ENCODE measurements around the gene TTYH3. TPM values are rescaled to one million over a fixed set of nuclear protein-coding genes. Genes with fewer than 3 reads are reported as not detected.

Gene TTYH3
- total RNA-seq, 2 donors from 2014 or later = 145 to 152 TPM

DNA sequence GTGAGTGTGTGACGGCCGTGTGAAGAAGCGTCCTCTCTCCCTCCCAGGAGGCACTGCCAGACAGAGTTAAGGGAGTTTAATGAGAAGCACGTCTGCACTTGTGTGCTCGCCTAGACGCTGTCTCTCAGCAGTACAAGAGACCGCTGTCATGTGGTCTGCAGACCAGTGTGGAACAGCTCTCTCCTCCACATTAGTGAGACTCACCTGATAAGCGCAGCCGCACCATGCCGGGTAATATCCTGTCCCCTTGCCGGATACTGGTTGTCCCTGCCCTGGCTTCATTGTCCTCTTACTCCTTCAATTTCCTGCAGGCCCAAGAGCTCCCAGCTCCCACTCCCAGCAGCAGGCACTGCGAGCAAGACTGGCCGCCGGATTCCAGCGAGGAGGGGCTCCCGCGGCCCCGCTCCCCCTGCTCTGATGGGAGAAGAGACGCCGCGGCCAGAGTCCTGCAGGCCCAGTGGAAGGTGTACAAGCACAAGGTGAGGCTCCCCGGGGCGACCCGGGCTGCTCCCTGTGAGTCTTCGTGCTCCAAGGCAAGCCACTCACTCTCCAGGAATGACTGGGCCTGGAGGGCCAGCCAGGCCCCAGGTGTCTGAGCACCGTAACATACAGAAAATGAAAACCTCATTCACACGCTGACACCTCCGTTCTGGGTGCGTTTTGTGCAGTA is 33.5 kb upstream of the TTYH3 start:
- TF ChIP-seq, protein P1, sequence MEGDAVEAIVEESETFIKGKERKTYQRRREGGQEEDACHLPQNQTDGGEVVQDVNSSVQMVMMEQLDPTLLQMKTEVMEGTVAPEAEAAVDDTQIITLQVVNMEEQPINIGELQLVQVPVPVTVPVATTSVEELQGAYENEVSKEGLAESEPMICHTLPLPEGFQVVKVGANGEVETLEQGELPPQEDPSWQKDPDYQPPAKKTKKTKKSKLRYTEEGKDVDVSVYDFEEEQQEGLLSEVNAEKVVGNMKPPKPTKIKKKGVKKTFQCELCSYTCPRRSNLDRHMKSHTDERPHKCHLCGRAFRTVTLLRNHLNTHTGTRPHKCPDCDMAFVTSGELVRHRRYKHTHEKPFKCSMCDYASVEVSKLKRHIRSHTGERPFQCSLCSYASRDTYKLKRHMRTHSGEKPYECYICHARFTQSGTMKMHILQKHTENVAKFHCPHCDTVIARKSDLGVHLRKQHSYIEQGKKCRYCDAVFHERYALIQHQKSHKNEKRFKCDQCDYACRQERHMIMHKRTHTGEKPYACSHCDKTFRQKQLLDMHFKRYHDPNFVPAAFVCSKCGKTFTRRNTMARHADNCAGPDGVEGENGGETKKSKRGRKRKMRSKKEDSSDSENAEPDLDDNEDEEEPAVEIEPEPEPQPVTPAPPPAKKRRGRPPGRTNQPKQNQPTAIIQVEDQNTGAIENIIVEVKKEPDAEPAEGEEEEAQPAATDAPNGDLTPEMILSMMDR (conservative IDR thresholded peaks at IDR 0.05) = no peak
- Histone ChIP-seq H3K9me3 (ENCODE audit: control insufficient read depth, low read length) (no peaks in the 10 kb centered on the region), H3K27ac (ENCODE audit: low read depth, low read length) (peak overlapping the region; percentile 84), H3K4me1 (ENCODE audit: control insufficient read depth, insufficient read depth, low read length) (no peaks in the 10 kb centered on the region), H3K4me3 (ENCODE audit: low read length) (no peak overlapping the region), H3K27me3 (ENCODE audit: control insufficient read depth, insufficient read depth, low read length, poor library complexity, severe bottlenecking) (no peaks in the 10 kb centered on the region), H3K36me3 (ENCODE audit: control insufficient read depth, insufficient read depth, low read length) (peaks cover 28% of the 10 kb centered on the region), H3K9ac (ENCODE audit: extremely low read depth, low read length, poor library complexity, severe bottlenecking) (no peak overlapping the region)
- Mint-ChIP-seq H3K36me3 (ENCODE audit: low read depth) (peaks cover 49% of the 10 kb centered on the region), H3K4me3 (no peak overlapping the region), H3K27me3 (ENCODE audit: insufficient read depth) (no peaks in the 10 kb centered on the region), H3K9me3 (no peaks in the 10 kb centered on the region), H3K4me1 (peaks cover 2% of the 10 kb centered on the region), H3K27ac (no peak overlapping the region)
- 91 to 94% methylated on average over 14 to 29 of the region's 29 CpGs for WGBS, 2 experiments (ENCODE audit: insufficient coverage in 1 of 2, insufficient read length in 1 of 2)
- DNase-seq = no peak

DNA sequence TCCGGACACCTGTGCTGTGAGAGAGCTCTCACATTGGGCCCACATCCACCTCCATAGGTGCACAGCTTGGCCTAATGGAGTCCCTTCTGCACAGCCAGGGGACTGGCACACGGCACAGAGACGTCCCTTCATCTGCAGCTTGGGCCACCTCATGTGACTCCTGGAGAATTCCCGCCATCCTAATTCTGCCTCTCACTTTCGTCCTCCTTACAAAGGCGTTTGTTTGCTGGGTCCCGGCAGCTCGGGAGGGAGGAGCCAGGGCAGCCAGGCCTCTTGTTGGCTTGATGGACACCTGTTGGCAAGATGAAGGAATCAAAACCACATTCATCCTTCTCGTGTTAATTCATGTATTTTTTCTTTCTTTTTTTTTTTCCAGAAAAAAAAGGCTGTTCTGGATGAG is 30.7 kb upstream of the TTYH3 start:
- H3K36me3 Mint-ChIP-seq (ENCODE audit: low read depth) = peaks cover 36% of the 10 kb centered on the region
- peaks cover 4% of the 10 kb centered on the region for H3K4me1 Mint-ChIP-seq
- Histone ChIP-seq H3K4me3 (ENCODE audit: low read length) (no peak overlapping the region), H3K9ac (ENCODE audit: extremely low read depth, low read length, poor library complexity, severe bottlenecking) (no peak overlapping the region), H3K27ac (ENCODE audit: low read depth, low read length) (no peak overlapping the region), H3K4me1 (ENCODE audit: control insufficient read depth, insufficient read depth, low read length) (peaks cover 3% of the 10 kb centered on the region), H3K27me3 (ENCODE audit: control insufficient read depth, insufficient read depth, low read length, poor library complexity, severe bottlenecking) (no peaks in the 10 kb centered on the region), H3K36me3 (ENCODE audit: control insufficient read depth, insufficient read depth, low read length) (peaks cover 23% of the 10 kb centered on the region), H3K9me3 (ENCODE audit: control insufficient read depth, low read length) (no peaks in the 10 kb centered on the region)
- no peak overlapping the region for H3K27ac Mint-ChIP-seq
- no peaks in the 10 kb centered on the region for H3K27me3 Mint-ChIP-seq (ENCODE audit: insufficient read depth)
- 73 to 85% methylated on average over 6 to 9 of the region's 9 CpGs for WGBS, 2 experiments (ENCODE audit: insufficient coverage in 1 of 2, insufficient read length in 1 of 2)
- TF ChIP-seq, protein P1 (conservative IDR thresholded peaks at IDR 0.05) = no peak
- no peak overlapping the region for H3K4me3 Mint-ChIP-seq
- DNase-seq = peak; percentile 80
- no peaks in the 10 kb centered on the region for H3K9me3 Mint-ChIP-seq

DNA sequence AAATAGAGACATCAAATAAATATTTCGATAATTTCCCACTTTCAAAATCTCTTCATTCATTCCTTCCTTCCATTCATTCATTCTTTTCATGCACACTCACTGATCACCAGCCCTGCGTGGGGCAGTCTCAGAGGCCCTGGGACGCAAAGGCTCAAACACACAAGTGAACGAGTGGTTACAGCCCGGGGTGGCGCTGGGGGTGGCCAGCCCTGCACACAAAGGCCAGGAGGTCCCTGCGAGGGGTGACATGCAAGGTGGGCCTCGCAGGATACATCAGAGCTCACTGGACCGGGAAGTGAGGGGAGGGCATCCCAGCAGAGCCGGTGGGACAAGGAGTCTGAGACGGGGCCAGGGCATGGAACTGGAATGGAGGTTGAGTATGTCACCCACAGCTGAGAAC is 29.9 kb upstream of the TTYH3 start:
- Histone ChIP-seq H3K9ac (ENCODE audit: extremely low read depth, low read length, poor library complexity, severe bottlenecking) (no peak overlapping the region), H3K36me3 (ENCODE audit: control insufficient read depth, insufficient read depth, low read length) (peaks cover 18% of the 10 kb centered on the region), H3K27ac (ENCODE audit: low read depth, low read length) (no peak overlapping the region), H3K27me3 (ENCODE audit: control insufficient read depth, insufficient read depth, low read length, poor library complexity, severe bottlenecking) (no peaks in the 10 kb centered on the region), H3K4me1 (ENCODE audit: control insufficient read depth, insufficient read depth, low read length) (peaks cover 3% of the 10 kb centered on the region), H3K4me3 (ENCODE audit: low read length) (no peak overlapping the region), H3K9me3 (ENCODE audit: control insufficient read depth, low read length) (no peaks in the 10 kb centered on the region)
- Mint-ChIP-seq H3K27ac (no peak overlapping the region), H3K4me3 (no peak overlapping the region), H3K27me3 (ENCODE audit: insufficient read depth) (no peaks in the 10 kb centered on the region), H3K36me3 (ENCODE audit: low read depth) (peaks cover 29% of the 10 kb centered on the region), H3K9me3 (no peaks in the 10 kb centered on the region), H3K4me1 (peaks cover 9% of the 10 kb centered on the region)
- WGBS, 2 experiments (ENCODE audit: insufficient coverage in 1 of 2, insufficient read length in 1 of 2) = 94 to 96% methylated on average over 11 of the region's 11 CpGs
- DNase-seq = no peak
- TF ChIP-seq, protein P1 (conservative IDR thresholded peaks at IDR 0.05) = no peak

Measured in endodermal cell (in vitro differentiated cells).